ENCODE data around the gene GNLY. TPM values are rescaled to one million over a fixed set of nuclear protein-coding genes. Genes with fewer than 3 reads are reported as not detected.
A peak's percentile ranks its signal among the peaks of the same experiment; 100 is the strongest.

The GNLY gene
- total RNA-seq, 5 donors from 2014 or later (not counting 1 experiment from before 2014, with no cell fraction given), result 17.3 to 377 (median 82.9) TPM

DNA sequence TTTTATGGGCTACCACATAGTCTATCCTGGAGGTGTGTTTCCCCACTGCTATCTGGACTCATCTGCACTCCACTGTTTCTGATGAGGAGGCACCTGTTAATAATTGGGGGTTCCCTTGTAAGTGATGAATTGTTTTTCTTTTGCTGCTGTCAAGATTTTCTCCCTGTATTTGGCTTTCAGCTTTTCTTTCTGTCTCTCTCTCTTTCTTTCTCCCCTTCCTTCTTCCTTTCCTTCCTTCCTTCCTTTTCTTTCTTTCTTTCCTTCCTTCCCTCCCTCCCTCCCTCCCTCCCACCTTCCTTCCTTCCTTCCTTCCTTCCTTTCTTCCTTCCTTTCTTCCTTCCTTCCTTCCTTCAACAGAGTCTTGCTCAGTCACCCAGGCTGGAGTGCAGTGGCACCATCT lies 9.2 kb downstream of the GNLY start:
- peaks cover 0 to 23% of the 10 kb centered on the region in 2 experiments for H3K4me1 ChIP-seq (ENCODE audit: control insufficient read depth in 1 of 2, extremely low read depth in 1 of 2, insufficient read depth in 2 of 2, low read length in 2 of 2)
- ATAC-seq (replicated peaks in 1 of 4), result no peak
- Mint-ChIP-seq H3K27me3 (peaks cover 6 to 7% of the 10 kb centered on the region in 2 donors), H3K36me3 (no peaks in the 10 kb centered on the region), H3K4me3 (no peak overlapping the region), H3K27ac (peak overlapping the region in 1 of 2 donors; percentile 50), H3K4me1 (peaks cover 15 to 40% (median 18%) of the 10 kb centered on the region in 3 donors), H3K9me3 (no peaks in the 10 kb centered on the region)
- DNase-seq, result no peak
- CTCF ChIA-PET, result interaction anchor here in 1 of 2 donors (0.6 to 1.0 kb wide), 2 partner anchors 66 to 71 kb away, joined by 3 to 4 read pairs; no protein-coding TSS in a partner anchor
- peaks cover 0 to 13% of the 10 kb centered on the region in 2 experiments for H3K27me3 ChIP-seq (replicated peaks in 1 of 2; ENCODE audit: control insufficient read depth in 2 of 2, extremely low read depth in 1 of 2, insufficient read depth in 2 of 2, low read length in 1 of 2)
- H3K27ac ChIP-seq (ENCODE audit: low read length), result no peak overlapping the region
- no peaks in the 10 kb centered on the region for H3K9me3 ChIP-seq
- no peak overlapping the region for H3K4me3 ChIP-seq (ENCODE audit: control insufficient read depth in 1 of 2, extremely low read depth in 1 of 2, low read length in 1 of 2)
- no peaks in the 10 kb centered on the region for H3K36me3 ChIP-seq (ENCODE audit: control insufficient read depth in 2 of 2, extremely low read depth in 1 of 2, insufficient read depth in 1 of 2, low read length in 1 of 2)
- POLR2A ChIA-PET, result interaction anchor here (0.6 to 1.3 kb wide), 2 partner anchors 85 to 746 kb away, joined by 5 to 6 read pairs; no protein-coding TSS in a partner anchor

DNA sequence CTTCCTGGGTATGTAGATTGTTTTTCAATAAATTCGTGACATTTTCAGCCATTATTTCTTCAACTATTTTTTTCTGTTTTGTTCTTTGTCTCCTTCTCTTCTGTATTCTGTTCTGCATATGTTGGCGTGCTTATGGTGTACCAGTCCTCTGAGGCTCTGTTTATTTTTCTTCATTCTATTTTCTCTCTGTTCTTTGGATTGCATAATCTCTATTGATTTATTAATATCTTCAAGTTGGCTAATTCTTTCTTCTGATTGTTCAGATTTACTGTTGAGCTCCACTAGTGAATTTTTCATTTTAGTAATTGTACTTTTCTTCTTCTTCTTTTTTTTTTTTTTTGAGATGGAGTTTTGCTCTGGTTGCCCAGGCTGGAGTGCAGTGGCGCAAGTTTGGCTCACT lies 9.9 kb downstream of the GNLY start:
- ChIA-PET CTCF (interaction anchor here (0.6 to 5.8 kb wide), 4 partner anchors 9 to 68 kb away, joined by 3 to 48 read pairs (median 5); partner anchors contain the start of gene GNLY (in 1 of the 2)), POLR2A (interaction anchor here (0.6 to 1.3 kb wide), 3 partner anchors 228 to 746 kb away, joined by 3 to 5 read pairs (median 3); no protein-coding TSS in a partner anchor)
- H3K4me3 ChIP-seq (ENCODE audit: control insufficient read depth in 1 of 2, extremely low read depth in 1 of 2, low read length in 1 of 2), result no peak overlapping the region
- H3K9me3 ChIP-seq, result no peaks in the 10 kb centered on the region
- Mint-ChIP-seq H3K27ac (peak overlapping the region in 1 of 2 donors; percentile 29), H3K4me1 (peaks cover 15 to 40% (median 18%) of the 10 kb centered on the region in 3 donors), H3K4me3 (no peak overlapping the region), H3K36me3 (no peaks in the 10 kb centered on the region), H3K27me3 (peaks cover 6 to 7% of the 10 kb centered on the region in 2 donors), H3K9me3 (no peaks in the 10 kb centered on the region)
- peaks cover 0 to 13% of the 10 kb centered on the region in 2 experiments for H3K27me3 ChIP-seq (replicated peaks in 1 of 2; ENCODE audit: control insufficient read depth in 2 of 2, extremely low read depth in 1 of 2, insufficient read depth in 2 of 2, low read length in 1 of 2)
- no CpG with 5 or more reads among the region's 3 CpGs for WGBS (ENCODE audit: insufficient coverage)
- no peaks in the 10 kb centered on the region for H3K36me3 ChIP-seq (ENCODE audit: control insufficient read depth in 2 of 2, extremely low read depth in 1 of 2, insufficient read depth in 1 of 2, low read length in 1 of 2)
- ATAC-seq (replicated peaks in 1 of 4) (no peak), DNase-seq (no peak)
- H3K27ac ChIP-seq (ENCODE audit: low read length), result peak overlapping the region; percentile 20
- peaks cover 0 to 23% of the 10 kb centered on the region in 2 experiments for H3K4me1 ChIP-seq (ENCODE audit: control insufficient read depth in 1 of 2, extremely low read depth in 1 of 2, insufficient read depth in 2 of 2, low read length in 2 of 2)

DNA sequence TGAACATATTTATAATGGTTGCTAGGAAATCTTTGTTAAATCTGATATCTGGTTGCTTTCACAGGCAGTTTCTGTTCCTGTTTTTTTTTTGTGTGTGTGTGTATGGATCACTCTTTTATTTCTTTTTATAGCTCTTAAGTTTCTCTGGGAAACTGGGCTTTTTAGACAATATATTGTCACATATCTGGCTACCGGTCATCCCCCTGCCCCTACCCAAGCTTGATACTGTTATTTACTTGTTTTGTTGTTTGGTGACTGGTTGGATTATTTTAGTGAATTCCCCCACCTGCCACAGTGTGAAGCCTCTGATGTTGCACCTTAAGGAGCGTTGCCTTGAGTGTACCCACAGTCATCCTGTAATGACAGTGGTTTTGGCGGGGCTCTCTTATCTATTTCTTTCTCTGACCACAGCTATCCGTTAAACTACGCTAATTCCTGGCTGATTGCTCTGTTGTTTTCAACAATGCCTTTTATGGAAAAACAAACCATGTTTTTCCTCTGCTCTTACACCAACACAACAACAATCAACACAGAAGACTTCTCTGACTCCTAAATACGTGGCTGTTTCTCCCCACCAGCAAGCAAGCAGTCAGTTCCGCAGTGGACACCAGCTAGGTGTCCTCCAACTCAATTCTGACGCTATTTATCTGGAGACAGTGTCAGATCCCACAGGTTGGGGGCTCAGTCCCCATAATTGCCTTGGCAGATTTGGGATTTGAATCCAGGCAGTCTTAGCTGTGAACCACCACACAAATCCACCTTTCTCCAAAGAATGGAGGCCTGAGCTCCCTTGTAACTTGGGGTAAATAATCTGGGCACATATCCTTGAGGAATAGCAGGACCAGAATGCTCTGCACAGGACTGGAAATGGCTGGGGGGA lies 10.9 kb downstream of the GNLY start:
- peak overlapping the region in 1 of 2 donors; percentile 50 for H3K27ac Mint-ChIP-seq
- H3K9me3 Mint-ChIP-seq, result no peaks in the 10 kb centered on the region
- peaks cover 0 to 23% of the 10 kb centered on the region in 2 experiments for H3K4me1 ChIP-seq (ENCODE audit: control insufficient read depth in 1 of 2, extremely low read depth in 1 of 2, insufficient read depth in 2 of 2, low read length in 2 of 2)
- peaks cover 6 to 7% of the 10 kb centered on the region in 2 donors for H3K27me3 Mint-ChIP-seq
- no peaks in the 10 kb centered on the region for H3K36me3 Mint-ChIP-seq
- peaks cover 15 to 40% (median 18%) of the 10 kb centered on the region in 3 donors for H3K4me1 Mint-ChIP-seq
- DNase-seq (peak in 24 of 35 experiments; percentile 9 to 57 (median 39)), ATAC-seq (replicated peaks in 1 of 4) (peak in 2 of 4 experiments; percentile 33 to 71)
- H3K27me3 ChIP-seq (replicated peaks in 1 of 2; ENCODE audit: control insufficient read depth in 2 of 2, extremely low read depth in 1 of 2, insufficient read depth in 2 of 2, low read length in 1 of 2), result peaks cover 0 to 16% of the 10 kb centered on the region in 2 experiments
- 39% methylated on average over 7 of the region's 8 CpGs for WGBS (ENCODE audit: insufficient coverage)
- H3K4me3 Mint-ChIP-seq, result peak overlapping the region in 1 of 3 donors; percentile 37
- H3K36me3 ChIP-seq (ENCODE audit: control insufficient read depth in 2 of 2, extremely low read depth in 1 of 2, insufficient read depth in 1 of 2, low read length in 1 of 2), result no peaks in the 10 kb centered on the region
- H3K27ac ChIP-seq (ENCODE audit: low read length), result peak overlapping the region; percentile 59
- no peaks in the 10 kb centered on the region for H3K9me3 ChIP-seq
- no peak overlapping the region for H3K4me3 ChIP-seq (ENCODE audit: control insufficient read depth in 1 of 2, extremely low read depth in 1 of 2, low read length in 1 of 2)
- ChIA-PET CTCF (interaction anchor here (0.6 to 5.8 kb wide), 8 partner anchors 10 to 184 kb away, joined by 3 to 48 read pairs (median 4); partner anchors contain the start of genes GNLY (in 1 of the 2) and ST3GAL5 (in 1 of the 2)), POLR2A (interaction anchor here in 1 of 2 donors (1.3 kb wide), 2 partner anchors 331 to 745 kb away, joined by 3 to 5 read pairs; no protein-coding TSS in a partner anchor)

DNA sequence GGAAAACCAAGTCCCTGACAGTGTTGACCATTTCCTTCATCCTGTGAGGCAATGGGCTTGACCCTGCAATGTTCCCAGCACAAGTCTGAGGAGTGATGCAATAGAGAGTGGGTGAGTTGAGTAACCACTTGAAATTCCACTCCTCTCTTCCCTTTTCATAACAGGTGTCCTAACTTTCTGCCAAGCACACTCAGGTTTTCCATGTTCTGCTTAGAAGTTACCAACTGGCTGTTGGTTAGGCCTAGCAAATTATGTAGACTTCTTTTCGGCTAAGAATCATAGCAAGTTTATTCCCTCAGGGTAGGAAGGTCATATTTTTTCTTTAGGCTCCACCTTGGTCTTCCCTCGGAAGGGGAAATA lies 11.5 kb downstream of the GNLY start:
- Histone ChIP-seq H3K4me1 (ENCODE audit: control insufficient read depth in 1 of 2, extremely low read depth in 1 of 2, insufficient read depth in 2 of 2, low read length in 2 of 2) (peaks cover 0 to 23% of the 10 kb centered on the region in 2 experiments), H3K36me3 (ENCODE audit: control insufficient read depth in 2 of 2, extremely low read depth in 1 of 2, insufficient read depth in 1 of 2, low read length in 1 of 2) (no peaks in the 10 kb centered on the region), H3K9me3 (no peaks in the 10 kb centered on the region), H3K27ac (ENCODE audit: low read length) (peak overlapping the region; percentile 59), H3K27me3 (replicated peaks in 1 of 2; ENCODE audit: control insufficient read depth in 2 of 2, extremely low read depth in 1 of 2, insufficient read depth in 2 of 2, low read length in 1 of 2) (peaks cover 0 to 22% of the 10 kb centered on the region in 2 experiments), H3K4me3 (ENCODE audit: control insufficient read depth in 1 of 2, extremely low read depth in 1 of 2, low read length in 1 of 2) (no peak overlapping the region)
- WGBS (ENCODE audit: insufficient coverage), result 80% methylated on average over 1 of the region's 2 CpGs
- H3K4me1 Mint-ChIP-seq, result peaks cover 15 to 40% (median 18%) of the 10 kb centered on the region in 3 donors
- no peak overlapping the region for H3K27ac Mint-ChIP-seq
- DNase-seq (no peak), ATAC-seq (replicated peaks in 1 of 4) (no peak)
- POLR2A ChIA-PET, result interaction anchor here in 1 of 2 donors (0.5 kb wide), 1 partner anchor 27 kb away, joined by 8 read pairs; no protein-coding TSS in a partner anchor
- no peak overlapping the region for H3K4me3 Mint-ChIP-seq
- H3K9me3 Mint-ChIP-seq, result no peaks in the 10 kb centered on the region
- no peaks in the 10 kb centered on the region for H3K36me3 Mint-ChIP-seq
- CTCF ChIA-PET, result interaction anchor here (0.7 to 5.8 kb wide), 4 partner anchors 25 to 149 kb away, joined by 3 to 48 read pairs (median 3); no protein-coding TSS in a partner anchor
- peaks cover 6 to 7% of the 10 kb centered on the region in 2 donors for H3K27me3 Mint-ChIP-seq

DNA sequence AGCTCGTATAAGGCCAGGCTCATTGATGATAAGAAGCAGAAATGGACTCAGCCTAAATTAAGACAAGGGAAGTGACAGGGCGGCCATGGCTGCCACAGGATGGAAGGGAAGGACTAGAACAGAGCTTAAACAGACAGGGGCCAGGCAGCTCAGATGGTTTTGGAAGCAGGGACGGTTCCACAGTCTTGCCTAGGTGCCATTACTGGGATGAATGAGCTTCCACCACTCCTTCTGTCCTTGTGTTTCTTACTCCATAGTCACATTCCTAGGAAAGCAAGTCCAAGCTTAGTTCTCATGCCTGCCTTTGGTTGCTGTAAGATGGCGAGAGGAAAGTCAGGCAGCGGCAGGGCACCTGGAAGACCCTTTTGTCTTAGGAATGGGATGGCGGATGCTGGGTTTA lies 11.9 kb downstream of the GNLY start:
- DNase-seq (no peak), ATAC-seq (replicated peaks in 1 of 4) (no peak)
- ChIA-PET CTCF (interaction anchor here (0.5 to 5.8 kb wide), 5 partner anchors 9 to 70 kb away, joined by 3 to 48 read pairs (median 4); no protein-coding TSS in a partner anchor), POLR2A (interaction anchor here in 1 of 2 donors (0.5 kb wide), 1 partner anchor 27 kb away, joined by 8 read pairs; no protein-coding TSS in a partner anchor)
- Mint-ChIP-seq H3K27ac (no peak overlapping the region), H3K4me3 (no peak overlapping the region), H3K36me3 (no peaks in the 10 kb centered on the region), H3K4me1 (peaks cover 15 to 40% (median 18%) of the 10 kb centered on the region in 3 donors), H3K9me3 (no peaks in the 10 kb centered on the region), H3K27me3 (peaks cover 6 to 7% of the 10 kb centered on the region in 2 donors)
- WGBS (ENCODE audit: insufficient coverage), result 94% methylated on average over 2 of the region's 6 CpGs
- Histone ChIP-seq H3K36me3 (ENCODE audit: control insufficient read depth in 2 of 2, extremely low read depth in 1 of 2, insufficient read depth in 1 of 2, low read length in 1 of 2) (no peaks in the 10 kb centered on the region), H3K4me1 (ENCODE audit: control insufficient read depth in 1 of 2, extremely low read depth in 1 of 2, insufficient read depth in 2 of 2, low read length in 2 of 2) (peaks cover 0 to 23% of the 10 kb centered on the region in 2 experiments), H3K9me3 (no peaks in the 10 kb centered on the region), H3K4me3 (ENCODE audit: control insufficient read depth in 1 of 2, extremely low read depth in 1 of 2, low read length in 1 of 2) (no peak overlapping the region), H3K27ac (ENCODE audit: low read length) (no peak overlapping the region), H3K27me3 (replicated peaks in 1 of 2; ENCODE audit: control insufficient read depth in 2 of 2, extremely low read depth in 1 of 2, insufficient read depth in 2 of 2, low read length in 1 of 2) (peaks cover 0 to 26% of the 10 kb centered on the region in 2 experiments)
